A549 (cell line): ENCODE results near the gene MAP3K5. TPM values are rescaled to one million over a fixed set of nuclear protein-coding genes. Genes with fewer than 3 reads are reported as not detected.
A peak's percentile ranks its signal among the peaks of the same experiment; 100 is the strongest.

Experiments used
- ATAC-seq, 2 experiments: fragments of 200-7000 bp in 1 of 2; fragments of >200 bp in 1 of 2; cut with Nextera tagmentation in 1 of 2; cut with Tn5 transposase in 1 of 2; 3 replicates each; pipeline versions ENCODE4 v1.8.0 to v1.9.1; 2018 to 2020; ENCODE audit warnings: mild to moderate bottlenecking in 1 of 2, moderate library complexity in 1 of 2
- CTCF ChIA-PET: fragments of 300-600 bp; sonication (Branson Sonifier 250); formaldehyde crosslinking; extraction: SDS; loops from one replicate; lab custom pipeline; 2021; ENCODE audit warnings: antibody characterized with exemption, inconsistent platforms; lab: Yijun Ruan, JAX
- POLR2A ChIA-PET: fragments of 350-600 bp; formaldehyde crosslinking; extraction: SDS; loops from one replicate; lab custom pipeline; 2021; ENCODE audit warnings: antibody characterized with exemption, inconsistent platforms; lab: Yijun Ruan, JAX
- DNase-seq, 2 experiments: peaks; one replicate each; pipeline versions ENCODE4 v3.0.0 to v3.0.0-alpha.2; 2011 to 2016; ENCODE audit warnings: low read depth in 1 of 2, low spot score in 1 of 2
- FAIRE-seq: peaks from 2 replicates; lab custom pipeline; 2011; peaks lifted over from hg19 to GRCh38; lab: Jason Lieb, UNC
- H3K27ac ChIP-seq, 2 experiments: fragments of >200 bp; sonication (Bioruptor Twin); formaldehyde crosslinking; 3 replicates each; pipeline ENCODE4 v1.5.1; 2016 to 2017
- H3K4me1 ChIP-seq: fragments of >200 bp; sonication (Bioruptor Twin); formaldehyde crosslinking; 3 replicates; pipeline ENCODE4 v1.6.1; 2016
- H3K4me2 ChIP-seq: fragments of >200 bp; sonication (Bioruptor Twin); formaldehyde crosslinking; 3 replicates; pipeline ENCODE4 v1.6.1; 2016
- H3K4me3 ChIP-seq: fragments of >200 bp; sonication (Bioruptor Twin); formaldehyde crosslinking; 3 replicates; pipeline ENCODE4 v1.5.1; 2016
- H3K9me3 ChIP-seq: fragments of >200 bp; sonication (Bioruptor Twin); formaldehyde crosslinking; 3 replicates; pipeline ENCODE4 v1.6.1; 2016
- CBX2 ChIP-seq: fragments of 200-600 bp; sonication (generic); IDR thresholded peaks from 2 replicates; pipeline ENCODE4 v1.6.1; 2016; ENCODE audit warnings: low read depth, mild to moderate bottlenecking, borderline replicate concordance
- CEBPB ChIP-seq, 2 experiments: fragments of >200 bp in 1 of 2; sonication (Bioruptor Twin) in 1 of 2; formaldehyde crosslinking in 1 of 2; IDR thresholded peaks; 2 replicates each; pipeline ENCODE4 v1.6.1; 2012 to 2016
- CHD4 ChIP-seq: fragments of 200-600 bp; sonication (generic); IDR thresholded peaks from 2 replicates; pipeline ENCODE4 v1.6.1; 2016; ENCODE audit warnings: antibody characterized with exemption, mild to moderate bottlenecking, borderline replicate concordance
- EHF ChIP-seq: fragments of 250-450 bp; sonication (Bioruptor Pico); IDR thresholded peaks from 2 replicates; pipeline ENCODE4 v1.5.0; 2020; ENCODE audit warnings: mild to moderate bottlenecking
- FOSL2 ChIP-seq, 2 experiments: fragments of 450-650 bp in 1 of 2; fragments of >200 bp in 1 of 2; sonication (Bioruptor Twin) in 1 of 2; formaldehyde crosslinking; IDR thresholded peaks; 2 replicates each; pipeline versions ENCODE4 v1.5.0 to v1.6.1; 2016 to 2020; ENCODE audit warnings: mild to moderate bottlenecking in 1 of 2, moderate library complexity in 1 of 2
- GATA3 ChIP-seq: IDR thresholded peaks from 2 replicates; pipeline ENCODE4 v1.6.1; 2012; ENCODE audit warnings: borderline replicate concordance
- HDAC2 ChIP-seq: fragments of 200-600 bp; sonication (generic); IDR thresholded peaks from 2 replicates; pipeline ENCODE4 v1.6.1; 2016
- HES2 ChIP-seq: fragments of >200 bp; sonication (Bioruptor Twin); formaldehyde crosslinking; IDR thresholded peaks from 2 replicates; pipeline ENCODE4 v1.6.1; 2016
- HMGXB4 ChIP-seq: fragments of 250-450 bp; sonication (Bioruptor Pico); IDR thresholded peaks from 2 replicates; pipeline ENCODE4 v1.5.0; 2021; ENCODE audit warnings: mild to moderate bottlenecking, moderate library complexity, borderline replicate concordance
- JUNB ChIP-seq: fragments of >200 bp; sonication (Bioruptor Twin); formaldehyde crosslinking; IDR thresholded peaks from 2 replicates; pipeline ENCODE4 v1.6.1; 2016
- KDM1A ChIP-seq: fragments of 200-600 bp; sonication (generic); IDR thresholded peaks from 2 replicates; pipeline ENCODE4 v1.6.1; 2016; ENCODE audit warnings: low read depth, mild to moderate bottlenecking
- KDM5A ChIP-seq: fragments of 200-600 bp; sonication (generic); IDR thresholded peaks from 2 replicates; pipeline ENCODE4 v1.6.1; 2016; ENCODE audit warnings: antibody characterized with exemption, mild to moderate bottlenecking
- MAX ChIP-seq: IDR thresholded peaks from 2 replicates; pipeline ENCODE4 v1.6.1; 2012
- NR3C1 ChIP-seq: fragments of >200 bp; sonication (Bioruptor Twin); formaldehyde crosslinking; IDR thresholded peaks from 3 replicates; pipeline ENCODE4 v1.6.1; 2017
- POLR2A ChIP-seq: IDR thresholded peaks from 2 replicates; pipeline ENCODE4 v1.6.1; 2012; ENCODE audit warnings: mild to moderate bottlenecking, low read length
- RAD21 ChIP-seq, 2 experiments: fragments of >200 bp in 1 of 2; sonication (Bioruptor Twin) in 1 of 2; formaldehyde crosslinking in 1 of 2; IDR thresholded peaks in 1 of 2; conservative IDR thresholded peaks in 1 of 2; 2 replicates in 1 of 2; 3 replicates in 1 of 2; pipeline ENCODE4 v1.6.1; 2012 to 2018; ENCODE audit warnings: inconsistent platforms in 1 of 2
- RCOR1 ChIP-seq: fragments of 150-350 bp; IDR thresholded peaks from 2 replicates; pipeline ENCODE4 v1.6.1; 2014; ENCODE audit warnings: antibody characterized with exemption, low read length, low read depth
- RFX5 ChIP-seq: fragments of 450-650 bp; IDR thresholded peaks from 2 replicates; pipeline ENCODE4 v1.7.1; 2014; ENCODE audit warnings: antibody characterized with exemption, mild to moderate bottlenecking, moderate library complexity
- SREBF2 ChIP-seq: fragments of 450-650 bp; IDR thresholded peaks from 2 replicates; pipeline ENCODE4 v1.6.1; 2014; ENCODE audit warnings: mild to moderate bottlenecking, moderate library complexity
- TP53 ChIP-seq: fragments of 250-450 bp; sonication (Bioruptor Pico); IDR thresholded peaks from 2 replicates; pipeline ENCODE4 v1.5.0; 2021; ENCODE audit warnings: mild to moderate bottlenecking, moderate library complexity
- ZFP36 ChIP-seq: fragments of 450-650 bp; IDR thresholded peaks from 2 replicates; pipeline ENCODE4 v1.6.1; 2014; ENCODE audit warnings: borderline replicate concordance; ENCODE audit not compliant: partially characterized antibody
- WGBS: methylation state at CpG from one replicate; pipeline ENCODE4 v1.1.6; 2017; ENCODE audit errors: missing lambda C conversion rate; 5-methylcytosine and 5-hydroxymethylcytosine counted together
- polyA plus RNA-seq, 4 experiments: library from polyadenylated mRNA; depleted of rRNA in 3 of 4; stranded (reverse); fragments of >200 nt; fragmentation: RNase III in 1 of 4; extraction: RNeasy Plus Mini Kit Qiagen cat#74134 plus additional on column Dnase treatment in 1 of 4; gene quantifications; 2 replicates in 3 of 4; 3 replicates in 1 of 4; pipeline ENCODE4 v1.2.3, GENCODE V29; 2011 to 2017
- TF ChIP-seq, protein P1 (sequence below): fragments of >200 bp; sonication (Bioruptor Twin); formaldehyde crosslinking; IDR thresholded peaks from 3 replicates; pipeline ENCODE4 v1.5.1; 2016
- TF ChIP-seq, protein P2 (sequence below): IDR thresholded peaks from 2 replicates; pipeline ENCODE4 v1.6.1; 2012

Gene MAP3K5
- polyA plus RNA-seq, 2 of the 4 experiments (the other 2 are of a cell fraction): 2.1 to 4.1 TPM

DNA sequence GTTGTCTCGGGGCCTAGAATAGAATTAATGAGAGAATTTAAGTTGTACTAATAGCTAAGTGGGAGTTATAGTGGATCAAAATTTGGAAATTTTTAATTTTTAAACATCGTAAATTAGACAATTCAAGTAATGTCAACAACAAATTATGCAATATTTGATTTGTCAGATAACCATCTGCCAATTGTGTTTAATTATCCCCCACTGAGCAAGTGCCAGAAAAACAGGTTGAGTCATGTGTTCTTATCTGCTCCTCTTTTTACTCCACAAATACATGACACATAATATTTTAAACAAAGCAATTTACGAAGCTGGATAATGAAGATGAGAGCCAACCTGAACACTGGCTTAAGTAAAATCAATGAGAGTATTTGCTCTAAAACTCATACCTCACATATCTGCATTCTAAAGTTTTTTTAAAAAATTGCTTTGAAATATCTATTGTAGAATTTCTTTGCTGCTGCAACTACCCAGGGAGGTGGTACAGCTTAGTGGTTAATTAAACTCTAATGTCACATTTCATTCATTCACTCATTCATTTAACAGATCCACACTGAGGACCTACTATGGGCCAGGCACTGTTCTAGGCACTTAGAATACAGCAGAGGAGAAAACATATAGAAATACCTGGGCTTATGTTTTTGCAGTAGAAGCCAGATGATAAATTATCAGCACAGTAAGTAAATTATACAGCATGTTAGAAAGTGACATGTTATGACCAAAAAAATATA, 184.9 kb downstream of the MAP3K5 start:
- FAIRE-seq: no peak
- Histone ChIP-seq H3K4me3 (no peak overlapping the region), H3K27ac (peak overlapping the region in 1 of 2 experiments; percentile 87; a peak in 2 of 6 replicates)
- TF ChIP-seq CEBPB (IDR thresholded peaks at IDR 0.05) (peak; percentile 49 to 77; a peak in 3 of 4 replicates), RAD21 (conservative IDR thresholded peaks at IDR 0.05 in 1 of 2, IDR thresholded peaks at IDR 0.05 in 1 of 2) (no peak), JUNB (peak; percentile 71), EHF (CRISPR knock-in tag) (no peak), HDAC2 (no peak), ZFP36 (peak; percentile 15), GATA3 (peak; percentile 87), FOSL2 (IDR thresholded peaks at IDR 0.05) (peak; percentile 42), FOSL2 (CRISPR knock-in tag; IDR thresholded peaks at IDR 0.05) (peak; percentile 78)
- TF ChIP-seq, protein P1, sequence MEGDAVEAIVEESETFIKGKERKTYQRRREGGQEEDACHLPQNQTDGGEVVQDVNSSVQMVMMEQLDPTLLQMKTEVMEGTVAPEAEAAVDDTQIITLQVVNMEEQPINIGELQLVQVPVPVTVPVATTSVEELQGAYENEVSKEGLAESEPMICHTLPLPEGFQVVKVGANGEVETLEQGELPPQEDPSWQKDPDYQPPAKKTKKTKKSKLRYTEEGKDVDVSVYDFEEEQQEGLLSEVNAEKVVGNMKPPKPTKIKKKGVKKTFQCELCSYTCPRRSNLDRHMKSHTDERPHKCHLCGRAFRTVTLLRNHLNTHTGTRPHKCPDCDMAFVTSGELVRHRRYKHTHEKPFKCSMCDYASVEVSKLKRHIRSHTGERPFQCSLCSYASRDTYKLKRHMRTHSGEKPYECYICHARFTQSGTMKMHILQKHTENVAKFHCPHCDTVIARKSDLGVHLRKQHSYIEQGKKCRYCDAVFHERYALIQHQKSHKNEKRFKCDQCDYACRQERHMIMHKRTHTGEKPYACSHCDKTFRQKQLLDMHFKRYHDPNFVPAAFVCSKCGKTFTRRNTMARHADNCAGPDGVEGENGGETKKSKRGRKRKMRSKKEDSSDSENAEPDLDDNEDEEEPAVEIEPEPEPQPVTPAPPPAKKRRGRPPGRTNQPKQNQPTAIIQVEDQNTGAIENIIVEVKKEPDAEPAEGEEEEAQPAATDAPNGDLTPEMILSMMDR: no peak
- TF ChIP-seq, all 56 proteins: peak for 5
- ATAC-seq (no peak), DNase-seq (no peak)
- Histone ChIP-seq H3K4me1 (peaks cover 44% of the 10 kb centered on the region), H3K4me2 (peak overlapping the region; percentile 38), H3K9me3 (no peaks in the 10 kb centered on the region)
- CTCF ChIA-PET: interaction anchor here (0.6 to 2.8 kb wide), 7 partner anchors 8 to 421 kb away, joined by 3 to 17 read pairs (median 3); partner anchors contain the start of gene MAP3K5
- POLR2A ChIA-PET: no interaction called here
- WGBS: 36% methylated on average over 3 of the region's 3 CpGs

DNA sequence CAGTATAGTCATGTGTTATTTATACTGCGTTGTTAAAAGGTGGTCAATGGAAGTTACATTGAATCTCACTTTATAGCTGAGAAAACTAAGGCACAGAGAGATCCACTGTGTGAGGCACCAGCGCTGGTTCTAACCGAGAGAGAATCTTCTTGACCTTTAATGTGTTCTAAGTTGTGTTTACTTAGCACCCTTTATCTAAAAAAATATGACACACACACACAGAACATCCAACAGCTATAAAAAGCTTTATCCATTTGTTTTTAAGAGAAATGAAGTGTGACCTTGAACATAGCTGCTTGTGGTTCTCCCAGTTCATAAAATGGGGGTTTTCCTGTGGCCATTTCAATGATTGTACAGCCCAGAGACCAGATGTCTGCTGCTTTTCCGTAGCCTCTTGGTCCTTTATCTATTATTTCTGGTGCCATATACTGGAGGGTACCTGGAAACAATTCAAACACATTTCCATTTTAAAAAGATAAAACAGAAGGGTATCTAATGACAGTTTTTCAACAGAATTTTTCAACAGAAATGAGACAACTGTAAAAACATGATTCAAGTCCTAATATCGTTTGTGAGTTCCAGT, 187.3 kb downstream of the MAP3K5 start:
- TF ChIP-seq RFX5: no peak
- TF ChIP-seq SREBF2: no peak
- no peak for TF ChIP-seq CBX2
- no peak for TF ChIP-seq HMGXB4
- no peak for TF ChIP-seq KDM1A
- TF ChIP-seq TP53 (CRISPR knock-in tag): no peak
- no peak for TF ChIP-seq KDM5A
- TF ChIP-seq NR3C1: no peak
- TF ChIP-seq RCOR1: no peak
- TF ChIP-seq FOSL2 (IDR thresholded peaks at IDR 0.05): no peak
- TF ChIP-seq FOSL2 (CRISPR knock-in tag; IDR thresholded peaks at IDR 0.05): no peak
- DNase-seq (no peak), ATAC-seq (no peak), FAIRE-seq (no peak)
- Histone ChIP-seq H3K4me1 (peaks cover 35% of the 10 kb centered on the region), H3K27ac (no peak overlapping the region), H3K4me2 (no peak overlapping the region), H3K9me3 (no peaks in the 10 kb centered on the region), H3K4me3 (no peak overlapping the region)
- POLR2A ChIA-PET: no interaction called here
- CTCF ChIA-PET: interaction anchor here (1.3 kb wide), 1 partner anchor 39 kb away, joined by 3 read pairs; no protein-coding TSS in a partner anchor
- 70% methylated on average over 5 of the region's 5 CpGs for WGBS

DNA sequence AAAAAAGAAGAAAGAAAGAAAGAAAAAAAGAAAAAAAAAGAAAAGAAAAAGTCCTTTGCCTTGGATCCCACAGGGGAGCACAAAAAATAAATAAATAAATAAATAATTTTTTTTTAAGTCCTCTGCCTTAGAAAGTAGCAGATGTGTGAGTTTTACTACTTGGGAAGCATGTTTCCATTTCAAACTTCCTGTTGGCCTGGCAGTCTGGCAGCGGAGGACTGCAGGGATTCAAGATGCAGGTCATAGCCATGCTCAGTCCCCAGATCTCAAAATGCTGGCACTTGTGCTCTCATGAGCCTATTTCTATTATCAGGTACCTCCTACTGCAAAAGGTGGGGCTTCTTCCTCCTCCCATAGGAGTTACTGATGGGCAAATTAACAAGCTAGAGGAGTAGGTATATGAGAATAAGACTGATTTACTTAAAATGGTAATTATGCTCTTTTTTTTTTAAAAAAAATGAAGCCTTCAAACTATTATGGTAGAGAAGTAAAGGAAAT, 187.9 kb downstream of the MAP3K5 start:
- WGBS: 87% methylated on average over 1 of the region's 1 CpG
- FAIRE-seq (no peak), DNase-seq (no peak), ATAC-seq (no peak)
- Histone ChIP-seq H3K4me3 (no peak overlapping the region), H3K4me2 (no peak overlapping the region), H3K4me1 (peaks cover 29% of the 10 kb centered on the region), H3K9me3 (no peaks in the 10 kb centered on the region), H3K27ac (no peak overlapping the region)
- POLR2A ChIA-PET: no interaction called here
- CTCF ChIA-PET: interaction anchor here (1.3 kb wide), 1 partner anchor 40 kb away, joined by 3 read pairs; no protein-coding TSS in a partner anchor
- TF ChIP-seq SREBF2 (no peak), HES2 (no peak), MAX (no peak), POLR2A (no peak), FOSL2 (IDR thresholded peaks at IDR 0.05) (no peak), FOSL2 (CRISPR knock-in tag; IDR thresholded peaks at IDR 0.05) (no peak), CHD4 (no peak), RAD21 (conservative IDR thresholded peaks at IDR 0.05 in 1 of 2, IDR thresholded peaks at IDR 0.05 in 1 of 2) (no peak)
- TF ChIP-seq, protein P2, sequence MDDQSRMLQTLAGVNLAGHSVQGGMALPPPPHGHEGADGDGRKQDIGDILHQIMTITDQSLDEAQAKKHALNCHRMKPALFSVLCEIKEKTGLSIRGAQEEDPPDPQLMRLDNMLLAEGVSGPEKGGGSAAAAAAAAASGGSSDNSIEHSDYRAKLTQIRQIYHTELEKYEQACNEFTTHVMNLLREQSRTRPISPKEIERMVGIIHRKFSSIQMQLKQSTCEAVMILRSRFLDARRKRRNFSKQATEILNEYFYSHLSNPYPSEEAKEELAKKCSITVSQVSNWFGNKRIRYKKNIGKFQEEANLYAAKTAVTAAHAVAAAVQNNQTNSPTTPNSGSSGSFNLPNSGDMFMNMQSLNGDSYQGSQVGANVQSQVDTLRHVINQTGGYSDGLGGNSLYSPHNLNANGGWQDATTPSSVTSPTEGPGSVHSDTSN: no peak
